HG02970 (cell line): Measurements from ENCODE around the gene VANGL1.

Experiments used
- ATAC-seq: cut with Tn5 transposase; IDR thresholded peaks from one replicate; pipeline ENCODE4 v1.9.1; 2021; ENCODE audit warnings: mild to moderate bottlenecking, moderate library complexity, moderate number of reproducible peaks; ENCODE audit not compliant: unreplicated experiment, low FRiP score

The VANGL1 gene

GRCh38 chr1:115697619-115698018 lies 55.8 kb downstream of the VANGL1 start:
- no peak for ATAC-seq

GRCh38 chr1:115701090-115701489 lies 59.3 kb downstream of the VANGL1 start:
- ATAC-seq = no peak

GRCh38 chr1:115702959-115703358 lies 61.2 kb downstream of the VANGL1 start:
- ATAC-seq = no peak

GRCh38 chr1:115705085-115705951 lies 63.5 kb downstream of the VANGL1 start:
- no peak for ATAC-seq

GRCh38 chr1:115705963-115706362 lies 64.2 kb downstream of the VANGL1 start:
- ATAC-seq = no peak

- ATAC-seq = no peak
These were observed 65.0 kb downstream of the VANGL1 start for GRCh38 chr1:115706587-115707425.

- ATAC-seq = no peak
These were observed 69.3 kb downstream of the VANGL1 start for GRCh38 chr1:115710859-115711624.

GRCh38 chr1:115712911-115713609 lies 71.3 kb downstream of the VANGL1 start:
- ATAC-seq = no peak

- no peak for ATAC-seq
These were observed 72.1 kb downstream of the VANGL1 start for GRCh38 chr1:115713906-115714305.

- no peak for ATAC-seq
These were observed 72.9 kb downstream of the VANGL1 start for GRCh38 chr1:115714572-115715141.

- no peak for ATAC-seq
These were observed 75.8 kb downstream of the VANGL1 start for GRCh38 chr1:115717541-115717940.

- ATAC-seq = no peak
These were observed 76.4 kb downstream of the VANGL1 start for GRCh38 chr1:115718011-115718754.

- ATAC-seq = no peak
These were observed 77.5 kb downstream of the VANGL1 start for GRCh38 chr1:115719285-115719684.

GRCh38 chr1:115722221-115722620 lies 80.5 kb downstream of the VANGL1 start:
- no peak for ATAC-seq

- ATAC-seq = no peak
These were observed 82.0 kb downstream of the VANGL1 start for GRCh38 chr1:115723756-115724155.

- no peak for ATAC-seq
These were observed 83.8 kb downstream of the VANGL1 start for GRCh38 chr1:115725600-115725999.

- no peak for ATAC-seq
These were observed 84.4 kb downstream of the VANGL1 start for GRCh38 chr1:115726161-115726560.

- ATAC-seq = no peak
These were observed 84.8 kb downstream of the VANGL1 start for GRCh38 chr1:115726570-115726969.

GRCh38 chr1:115727706-115728249 lies 86.0 kb downstream of the VANGL1 start:
- ATAC-seq = no peak
